Keratinocyte (primary cell): Measurements from ENCODE around the gene FGFR1OP2. TPM values are rescaled to one million over a fixed set of nuclear protein-coding genes. Genes with fewer than 3 reads are reported as not detected.

Experiments
- DNase-seq: peaks from one replicate; pipeline ENCODE4 v3.0.0-alpha.2; 2011; ENCODE audit warnings: low read depth, missing footprints, low spot score
- FAIRE-seq: peaks from 2 replicates; lab custom pipeline; 2011; peaks lifted over from hg19 to GRCh38; lab: Jason Lieb, UNC
- H2AFZ ChIP-seq: 2 replicates; pipeline ENCODE4 v1.6.0; 2012; ENCODE audit warnings: low read length, control low read depth, inconsistent platforms; ENCODE audit not compliant: control insufficient read depth
- H3K27ac ChIP-seq: 2 replicates; pipeline ENCODE4 v1.5.1; 2011; ENCODE audit warnings: low read length; ENCODE audit not compliant: control insufficient read depth, insufficient read depth
- H3K27me3 ChIP-seq: 3 replicates; pipeline ENCODE4 v1.6.0; 2011; ENCODE audit warnings: low read length; ENCODE audit not compliant: control insufficient read depth, insufficient read depth; ENCODE audit errors: extremely low read depth
- H3K36me3 ChIP-seq, 2 experiments: 2 replicates in 1 of 2; 3 replicates in 1 of 2; pipeline ENCODE4 v1.5.1; 2011; ENCODE audit warnings: low read length in 2 of 2, mild to moderate bottlenecking in 1 of 2; ENCODE audit not compliant: control insufficient read depth in 2 of 2, insufficient read depth in 2 of 2; ENCODE audit errors: extremely low read depth in 1 of 2
- H3K4me1 ChIP-seq: 3 replicates; pipeline ENCODE4 v1.5.1; 2011; ENCODE audit warnings: low read length; ENCODE audit not compliant: control insufficient read depth, insufficient read depth; ENCODE audit errors: extremely low read depth
- H3K4me2 ChIP-seq: 3 replicates; pipeline ENCODE4 v1.6.0; 2011; ENCODE audit warnings: low read depth, low read length; ENCODE audit not compliant: control insufficient read depth, insufficient read depth; ENCODE audit errors: extremely low read depth
- H3K4me3 ChIP-seq, 3 experiments: fragments of 200-600 bp in 1 of 3; sonication (generic) in 1 of 3; 2 replicates in 2 of 3; 3 replicates in 1 of 3; pipeline ENCODE4 v1.5.1; 2011 to 2016; ENCODE audit warnings: low read length in 3 of 3, mild to moderate bottlenecking in 3 of 3, control low read depth in 2 of 3, inconsistent platforms in 1 of 3, low read depth in 1 of 3, mixed read lengths in 1 of 3, mixed run types in 1 of 3, moderate library complexity in 1 of 3; ENCODE audit not compliant: control insufficient read depth in 2 of 3, insufficient read depth in 2 of 3; ENCODE audit errors: extremely low read depth in 1 of 3
- H3K79me2 ChIP-seq: 2 replicates; pipeline ENCODE4 v1.6.0; 2012; ENCODE audit warnings: low read length; ENCODE audit not compliant: control insufficient read depth, insufficient read depth
- H3K9ac ChIP-seq: 3 replicates; pipeline ENCODE4 v1.6.0; 2011; ENCODE audit warnings: low read length; ENCODE audit not compliant: control insufficient read depth, insufficient read depth; ENCODE audit errors: extremely low read depth
- H3K9me1 ChIP-seq: 3 replicates; pipeline ENCODE4 v1.6.0; 2011; ENCODE audit warnings: low read length; ENCODE audit not compliant: control insufficient read depth, insufficient read depth; ENCODE audit errors: extremely low read depth
- H3K9me3 ChIP-seq: 2 replicates; pipeline ENCODE4 v1.5.1; 2012; ENCODE audit warnings: low read depth, low read length; ENCODE audit not compliant: control insufficient read depth
- H4K20me1 ChIP-seq: 3 replicates; pipeline ENCODE4 v1.6.0; 2011; ENCODE audit warnings: low read length; ENCODE audit not compliant: control insufficient read depth, insufficient read depth; ENCODE audit errors: extremely low read depth
- EZH2 ChIP-seq: IDR thresholded peaks from one replicate; pipeline ENCODE4 v1.6.1; 2012; ENCODE audit warnings: inconsistent platforms, mild to moderate bottlenecking, low read length, moderate library complexity
- dilution Hi-C: fragments of 300-500 bp; cut with MboI; formaldehyde crosslinking; loops from one replicate; pipeline ENCODE4 v1.7.0; 2020; ENCODE audit warnings: low sequenced_read_pairs; ENCODE audit not compliant: extremely low pct_ligation_motif_present
- polyA plus RNA-seq, 5 experiments: library from polyadenylated mRNA; depleted of rRNA in 3 of 5; stranded (reverse) in 3 of 5; stranded (forward) in 1 of 5; unstranded in 1 of 5; fragments of >200 nt; gene quantifications; 1 replicate in 1 of 5; 2 replicates in 3 of 5; 3 replicates in 1 of 5; pipeline versions ENCODE4 v1.2.1 to v1.2.3, GENCODE V29; 2011 to 2012; ENCODE audit warnings: missing spikeins in 2 of 5, low read depth in 1 of 5, low replicate concordance in 1 of 5
- TF ChIP-seq, protein P1 (sequence below), 3 experiments: IDR thresholded peaks in 1 of 3; conservative IDR thresholded peaks in 1 of 3; optimal IDR thresholded peaks in 1 of 3; 2 replicates in 2 of 3; 3 replicates in 1 of 3; pipeline versions ENCODE3 to v1.5.1; 2011; ENCODE audit warnings: low read length in 3 of 3, mild to moderate bottlenecking in 3 of 3, moderate library complexity in 2 of 3, control low read depth in 1 of 3, inconsistent platforms in 1 of 3; ENCODE audit not compliant: insufficient read depth in 2 of 3; ENCODE audit errors: extremely low read depth in 1 of 3

Gene FGFR1OP2
- polyA plus RNA-seq, 1 donor (not counting 4 experiments of a cell fraction or from before 2014, with no cell fraction given): 34.9 TPM

DNA sequence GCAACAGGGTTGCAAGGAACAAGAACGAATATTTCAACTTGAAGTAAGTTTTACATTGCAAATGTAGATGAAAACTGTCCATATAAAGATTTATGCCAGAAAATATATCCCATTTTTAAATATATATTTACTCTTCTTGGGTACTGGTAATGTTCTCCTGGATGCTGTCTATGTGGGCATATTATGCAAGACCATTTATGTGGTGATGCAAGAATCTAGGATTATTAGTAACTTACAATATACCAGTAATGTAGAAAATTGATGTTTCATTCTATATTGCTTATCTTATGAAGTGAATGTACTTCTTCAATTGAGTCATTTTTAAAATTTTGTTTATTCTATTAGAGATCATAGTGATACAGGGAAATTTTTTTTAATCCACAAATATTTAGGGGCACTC, 25.1 kb downstream of the FGFR1OP2 start:
- no peak overlapping the region for H3K4me3 ChIP-seq
- no peak overlapping the region for H3K27ac ChIP-seq
- no peaks in the 10 kb centered on the region for H3K27me3 ChIP-seq
- TF ChIP-seq, protein P1, sequence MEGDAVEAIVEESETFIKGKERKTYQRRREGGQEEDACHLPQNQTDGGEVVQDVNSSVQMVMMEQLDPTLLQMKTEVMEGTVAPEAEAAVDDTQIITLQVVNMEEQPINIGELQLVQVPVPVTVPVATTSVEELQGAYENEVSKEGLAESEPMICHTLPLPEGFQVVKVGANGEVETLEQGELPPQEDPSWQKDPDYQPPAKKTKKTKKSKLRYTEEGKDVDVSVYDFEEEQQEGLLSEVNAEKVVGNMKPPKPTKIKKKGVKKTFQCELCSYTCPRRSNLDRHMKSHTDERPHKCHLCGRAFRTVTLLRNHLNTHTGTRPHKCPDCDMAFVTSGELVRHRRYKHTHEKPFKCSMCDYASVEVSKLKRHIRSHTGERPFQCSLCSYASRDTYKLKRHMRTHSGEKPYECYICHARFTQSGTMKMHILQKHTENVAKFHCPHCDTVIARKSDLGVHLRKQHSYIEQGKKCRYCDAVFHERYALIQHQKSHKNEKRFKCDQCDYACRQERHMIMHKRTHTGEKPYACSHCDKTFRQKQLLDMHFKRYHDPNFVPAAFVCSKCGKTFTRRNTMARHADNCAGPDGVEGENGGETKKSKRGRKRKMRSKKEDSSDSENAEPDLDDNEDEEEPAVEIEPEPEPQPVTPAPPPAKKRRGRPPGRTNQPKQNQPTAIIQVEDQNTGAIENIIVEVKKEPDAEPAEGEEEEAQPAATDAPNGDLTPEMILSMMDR (optimal IDR thresholded peaks at IDR 0.05 in 1 of 3, IDR thresholded peaks at IDR 0.05 in 1 of 3, conservative IDR thresholded peaks at IDR 0.05 in 1 of 3; ENCODE audit: extremely low read depth in 1 of 3, insufficient read depth in 2 of 3, low read length in 3 of 3): no peak
- TF ChIP-seq EZH2: no peak
- no peak overlapping the region for H3K4me2 ChIP-seq
- DNase-seq (no peak), FAIRE-seq (no peak)
- H4K20me1 ChIP-seq: no peaks in the 10 kb centered on the region
- H3K9me3 ChIP-seq: no peaks in the 10 kb centered on the region
- H3K79me2 ChIP-seq: no peaks in the 10 kb centered on the region
- peaks cover 3 to 6% of the 10 kb centered on the region in 2 experiments for H3K36me3 ChIP-seq
- H3K4me1 ChIP-seq: no peaks in the 10 kb centered on the region
- H3K9ac ChIP-seq: no peak overlapping the region
- no peak overlapping the region for H2AFZ ChIP-seq
- H3K9me1 ChIP-seq: no peaks in the 10 kb centered on the region
- dilution Hi-C loops: no loop called here

DNA sequence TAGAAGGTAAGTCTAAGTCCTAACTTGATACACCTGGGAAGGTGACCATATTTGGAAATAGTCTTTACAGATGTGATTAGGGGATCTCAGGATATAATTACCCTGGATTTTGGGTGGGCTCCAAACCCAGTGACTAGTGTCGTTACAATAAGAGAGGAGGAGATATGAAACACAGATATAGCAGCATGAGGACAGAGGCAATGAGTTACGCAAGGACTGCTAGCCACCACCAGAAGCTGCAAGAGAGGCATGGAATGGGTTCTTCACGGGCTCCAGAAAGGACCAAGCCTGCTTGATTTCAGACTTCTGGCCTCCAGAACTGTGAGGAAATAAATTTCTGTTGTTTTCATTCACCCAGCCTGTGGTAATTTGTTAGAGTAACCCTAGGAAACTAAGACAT, 28.6 kb downstream of the FGFR1OP2 start:
- Histone ChIP-seq H3K36me3 (peaks cover 6 to 10% of the 10 kb centered on the region in 2 experiments), H3K79me2 (no peaks in the 10 kb centered on the region), H3K9me1 (no peaks in the 10 kb centered on the region), H3K4me2 (no peak overlapping the region), H3K9ac (no peak overlapping the region), H3K4me3 (no peak overlapping the region), H4K20me1 (no peaks in the 10 kb centered on the region), H2AFZ (no peak overlapping the region), H3K9me3 (no peaks in the 10 kb centered on the region), H3K4me1 (no peaks in the 10 kb centered on the region), H3K27ac (no peak overlapping the region), H3K27me3 (no peaks in the 10 kb centered on the region)
- dilution Hi-C loops: no loop called here
- TF ChIP-seq EZH2: no peak
- TF ChIP-seq, protein P1 (optimal IDR thresholded peaks at IDR 0.05 in 1 of 3, IDR thresholded peaks at IDR 0.05 in 1 of 3, conservative IDR thresholded peaks at IDR 0.05 in 1 of 3; ENCODE audit: extremely low read depth in 1 of 3, insufficient read depth in 2 of 3, low read length in 3 of 3): no peak
- FAIRE-seq (no peak), DNase-seq (no peak)
